SK-N-SH treated with all-trans-retinoic acid at 6 μM for 48 hours (cell line): Measurements from ENCODE around the gene POLG2.

ENCODE experiments used
- ARNTL ChIP-seq: fragments of 450-650 bp; formaldehyde crosslinking; IDR thresholded peaks from 2 replicates; pipeline ENCODE4 v1.5.0; 2020; ENCODE audit warnings: low read depth, mild to moderate bottlenecking, moderate library complexity, borderline replicate concordance
- BACH2 ChIP-seq: fragments of 250-450 bp; sonication (Bioruptor Pico); IDR thresholded peaks from 2 replicates; pipeline ENCODE4 v1.9.0; 2021; ENCODE audit warnings: mild to moderate bottlenecking, borderline replicate concordance
- CREB5 ChIP-seq: fragments of 250-450 bp; sonication (Bioruptor Pico); IDR thresholded peaks from 2 replicates; pipeline ENCODE4 v1.5.1; 2020; ENCODE audit warnings: low read depth, mild to moderate bottlenecking, moderate library complexity
- CSDC2 ChIP-seq: fragments of 250-450 bp; sonication (Bioruptor Pico); IDR thresholded peaks from 2 replicates; pipeline ENCODE4 v1.5.0; 2020; ENCODE audit warnings: mild to moderate bottlenecking, moderate library complexity
- PATZ1 ChIP-seq: fragments of 250-450 bp; sonication (Bioruptor Pico); IDR thresholded peaks from 2 replicates; pipeline ENCODE4 v1.8.0; 2020; ENCODE audit warnings: mild to moderate bottlenecking, moderate library complexity, borderline replicate concordance
- PPARA ChIP-seq: fragments of 250-450 bp; sonication (Bioruptor Pico); IDR thresholded peaks from 2 replicates; pipeline ENCODE4 v1.5.0; 2020; ENCODE audit warnings: mild to moderate bottlenecking, borderline replicate concordance
- RARB ChIP-seq: fragments of 250-450 bp; sonication (Bioruptor Pico); IDR thresholded peaks from 2 replicates; pipeline ENCODE4 v1.8.0; 2021; ENCODE audit warnings: mild to moderate bottlenecking, moderate library complexity
- TCF4 ChIP-seq: fragments of 250-450 bp; sonication (Bioruptor Pico); IDR thresholded peaks from 2 replicates; pipeline ENCODE4 v1.8.0; 2021; ENCODE audit warnings: mild to moderate bottlenecking, moderate library complexity, borderline replicate concordance
- ZFP3 ChIP-seq: fragments of 250-450 bp; sonication (Bioruptor Pico); IDR thresholded peaks from 2 replicates; pipeline ENCODE4 v1.5.0; 2020; ENCODE audit warnings: mild to moderate bottlenecking, moderate library complexity
- ZFP30 ChIP-seq: fragments of 450-650 bp; formaldehyde crosslinking; IDR thresholded peaks from 2 replicates; pipeline ENCODE4 v1.5.0; 2022; ENCODE audit warnings: mild to moderate bottlenecking, moderate library complexity
- ZNF8 ChIP-seq: fragments of 450-650 bp; formaldehyde crosslinking; IDR thresholded peaks from 2 replicates; pipeline ENCODE4 v1.5.0; 2020; ENCODE audit warnings: mild to moderate bottlenecking, moderate library complexity

DNA sequence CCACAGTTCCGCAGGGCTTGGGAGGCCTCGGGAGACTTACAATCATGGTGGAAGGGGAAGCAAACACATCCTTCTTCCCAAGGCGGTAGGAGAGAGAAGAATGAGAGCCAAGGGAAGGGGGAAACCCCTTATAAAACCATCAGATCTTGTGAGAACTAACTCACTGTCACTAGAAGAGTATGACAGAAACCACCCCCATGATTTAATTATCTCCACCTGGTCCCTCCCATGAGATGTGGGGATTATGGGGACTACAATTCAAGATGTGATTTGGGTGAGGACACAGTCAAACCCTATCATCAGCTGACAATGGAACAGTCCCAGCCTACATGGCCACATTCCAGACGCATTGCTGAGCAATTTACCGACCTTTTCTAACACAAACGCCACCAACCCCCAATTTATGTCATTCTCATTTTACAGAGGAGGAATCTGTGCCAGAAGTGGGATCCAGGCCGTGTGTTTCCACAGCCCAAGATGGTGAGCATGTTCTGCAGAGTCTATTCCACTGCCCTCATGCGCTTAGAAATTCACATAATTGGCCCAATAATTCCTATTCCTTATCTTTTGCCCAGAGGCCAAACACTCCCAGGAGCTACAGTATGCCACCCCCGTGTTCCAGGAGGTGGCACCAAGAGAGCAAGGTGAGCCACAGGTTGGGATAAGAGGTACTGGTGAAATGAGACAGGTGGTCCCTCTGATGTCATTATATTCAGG is 30.7 kb downstream of the POLG2 start:
- TF ChIP-seq ZFP30: no peak
- TF ChIP-seq ZFP3 (CRISPR knock-in tag): no peak
- TF ChIP-seq PATZ1 (CRISPR knock-in tag): no peak
- TF ChIP-seq TCF4 (CRISPR knock-in tag): no peak
- no peak for TF ChIP-seq PPARA (CRISPR knock-in tag)
- TF ChIP-seq ARNTL (CRISPR knock-in tag): no peak
- no peak for TF ChIP-seq RARB (CRISPR knock-in tag)
- TF ChIP-seq ZNF8 (CRISPR knock-in tag): no peak
- TF ChIP-seq CREB5: no peak
- no peak for TF ChIP-seq CSDC2 (CRISPR knock-in tag)
- no peak for TF ChIP-seq BACH2 (CRISPR knock-in tag)
